GM10266 (cell line): ENCODE results near the gene LYRM4.

Experiments
- DNase-seq: peaks from one replicate; pipeline ENCODE4 v3.0.0; 2012; ENCODE audit errors: extremely low spot score
- TF ChIP-seq, protein P1 (sequence below): IDR thresholded peaks from 2 replicates; pipeline ENCODE4 v1.5.1; 2012; ENCODE audit warnings: mild to moderate bottlenecking, low read depth; ENCODE audit not compliant: control insufficient read depth, insufficient read depth; ENCODE audit errors: missing control alignments

Gene LYRM4

DNA sequence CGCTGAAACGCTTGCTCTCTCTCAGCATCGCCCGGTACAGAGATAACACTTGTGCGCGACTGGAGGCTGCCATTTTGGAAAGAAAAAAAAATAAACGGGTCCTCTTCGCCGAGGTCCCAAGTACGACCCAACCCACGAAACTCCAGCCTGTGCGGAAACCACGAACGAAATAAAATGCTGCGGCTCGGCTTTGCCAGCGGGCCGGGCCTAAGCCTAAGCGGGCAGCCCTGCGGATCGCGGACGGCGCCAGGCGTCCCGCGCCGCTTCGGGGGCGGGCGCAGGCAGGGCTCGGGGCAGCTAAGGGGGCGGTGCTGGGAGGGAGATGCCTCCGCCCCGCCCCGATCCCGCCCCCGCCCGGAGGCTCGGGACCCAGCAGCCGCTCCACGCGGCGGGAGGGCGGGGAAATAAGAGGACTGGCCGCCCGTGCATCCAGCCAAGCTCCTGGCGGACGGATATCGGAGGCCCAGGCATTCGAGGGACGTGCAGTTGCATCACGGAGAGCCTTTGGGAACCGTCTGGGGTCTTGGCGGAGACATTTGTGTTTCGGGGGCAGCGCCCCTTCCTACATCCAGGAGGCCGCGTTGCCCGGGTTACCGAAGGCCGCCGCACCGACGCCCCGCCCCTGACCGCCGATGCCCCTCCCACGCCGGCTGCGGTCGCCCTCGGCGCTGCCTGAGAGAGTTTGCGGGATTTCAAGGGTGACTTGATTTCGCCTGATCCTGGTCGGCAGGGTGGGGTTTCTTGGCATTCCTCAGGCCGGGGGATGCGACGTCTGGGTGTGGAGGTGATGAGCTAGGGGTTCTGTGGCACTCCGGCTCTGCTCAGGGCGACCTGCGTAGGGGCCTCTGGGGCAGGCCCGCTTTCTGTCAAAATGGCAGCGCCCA lies at the start of gene LYRM4, which contains the start of gene FARS2:
Gene LYRM4 (minus strand): TSS at position 290 of the 884 bp plus-strand sequence. CDS start 217 bp downstream, at position 73.
Gene FARS2 (plus strand): TSS at position 853 of the 884 bp plus-strand sequence.
- DNase-seq: peak; percentile 93
- TF ChIP-seq, protein P1, sequence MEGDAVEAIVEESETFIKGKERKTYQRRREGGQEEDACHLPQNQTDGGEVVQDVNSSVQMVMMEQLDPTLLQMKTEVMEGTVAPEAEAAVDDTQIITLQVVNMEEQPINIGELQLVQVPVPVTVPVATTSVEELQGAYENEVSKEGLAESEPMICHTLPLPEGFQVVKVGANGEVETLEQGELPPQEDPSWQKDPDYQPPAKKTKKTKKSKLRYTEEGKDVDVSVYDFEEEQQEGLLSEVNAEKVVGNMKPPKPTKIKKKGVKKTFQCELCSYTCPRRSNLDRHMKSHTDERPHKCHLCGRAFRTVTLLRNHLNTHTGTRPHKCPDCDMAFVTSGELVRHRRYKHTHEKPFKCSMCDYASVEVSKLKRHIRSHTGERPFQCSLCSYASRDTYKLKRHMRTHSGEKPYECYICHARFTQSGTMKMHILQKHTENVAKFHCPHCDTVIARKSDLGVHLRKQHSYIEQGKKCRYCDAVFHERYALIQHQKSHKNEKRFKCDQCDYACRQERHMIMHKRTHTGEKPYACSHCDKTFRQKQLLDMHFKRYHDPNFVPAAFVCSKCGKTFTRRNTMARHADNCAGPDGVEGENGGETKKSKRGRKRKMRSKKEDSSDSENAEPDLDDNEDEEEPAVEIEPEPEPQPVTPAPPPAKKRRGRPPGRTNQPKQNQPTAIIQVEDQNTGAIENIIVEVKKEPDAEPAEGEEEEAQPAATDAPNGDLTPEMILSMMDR: no peak

DNA sequence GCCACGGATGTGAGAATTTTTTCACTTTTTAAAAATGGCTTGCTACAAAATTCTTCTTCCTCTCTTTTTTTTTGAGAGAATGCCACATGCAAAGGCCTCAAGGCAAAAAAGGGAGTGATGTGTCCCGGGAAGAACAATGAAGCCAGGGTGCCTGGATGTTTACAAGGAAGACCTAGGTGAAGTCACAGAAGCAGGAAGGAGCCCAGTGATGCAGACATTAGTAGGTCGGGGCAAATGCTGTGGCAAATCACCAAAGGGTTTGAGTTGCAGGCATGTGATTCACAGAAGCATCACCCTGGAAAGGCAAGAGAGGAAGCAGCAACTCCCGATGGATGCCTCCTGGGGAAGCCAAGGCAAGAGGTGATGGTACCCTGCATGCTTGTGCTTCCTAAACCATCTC lies 47.3 kb upstream of the LYRM4 start:
- TF ChIP-seq, protein P1: no peak

GRCh38 chr6:5307058-5307457 lies 46.3 kb upstream of the LYRM4 start:
- DNase-seq: no peak
- TF ChIP-seq, protein P1: no peak

More for the DNA sequence above, 47.3 kb upstream of the LYRM4 start:
- no peak for DNase-seq

- TF ChIP-seq, protein P1: no peak
- DNase-seq: no peak
Observed at GRCh38 chr6:5305968-5306626, 45.3 kb upstream of the LYRM4 start.

GRCh38 chr6:5303682-5304081 lies 42.9 kb upstream of the LYRM4 start:
- DNase-seq: no peak
- TF ChIP-seq, protein P1: no peak

DNA sequence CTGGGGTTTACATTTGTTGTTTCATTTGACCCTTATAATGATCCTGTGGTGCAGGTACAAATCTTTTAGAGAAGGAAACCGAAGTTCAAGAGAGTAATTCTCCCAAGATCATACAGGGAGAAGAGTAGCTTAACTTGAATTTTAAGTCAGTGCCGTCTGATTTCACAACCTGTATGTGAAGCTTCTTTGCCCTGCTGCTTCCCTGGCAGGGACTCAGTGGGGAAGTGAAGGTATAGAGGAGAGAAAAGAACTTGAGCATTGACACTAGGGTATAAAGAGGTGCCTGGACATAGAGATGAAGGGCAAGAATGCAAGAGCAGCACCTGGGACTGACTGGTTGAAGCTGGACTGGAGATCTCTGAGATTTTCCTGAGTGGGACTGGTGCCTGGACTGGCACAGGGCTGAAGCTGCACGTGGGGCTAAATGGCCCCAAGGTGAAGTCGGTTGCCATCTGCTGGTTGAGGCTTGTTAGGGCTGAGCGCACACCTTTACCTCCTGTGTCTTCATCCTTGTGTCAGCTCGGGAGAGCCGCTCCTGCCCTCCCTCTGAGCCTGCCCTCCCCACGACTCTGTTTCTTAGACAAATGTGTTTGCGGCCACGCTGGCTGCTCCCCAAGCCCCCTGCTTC lies 42.4 kb upstream of the LYRM4 start:
- TF ChIP-seq, protein P1: peak; percentile 93
- peak; percentile 68 for DNase-seq
